HG03103 (cell line): ENCODE results near the gene FAM83F.
"Not testable (repeated sequence)": the region's sequence is repeated elsewhere in the genome, so short reads cannot be mapped to it uniquely, and the experiment has no call there.

Source experiments
- ATAC-seq: cut with Tn5 transposase; IDR thresholded peaks from one replicate; pipeline ENCODE4 v1.9.1; 2021; ENCODE audit warnings: low read depth; ENCODE audit not compliant: unreplicated experiment

FAM83F gene

GRCh38 chr22:39994566-39995392, at the start of gene FAM83F:
TSS of gene FAM83F (plus strand) at chr22:39994954. CDS start at chr22:39995043, 89 bp downstream.
- ATAC-seq, result no peak

GRCh38 chr22:39946126-39946502, 48.6 kb upstream of the FAM83F start:
- ATAC-seq, result no peak

GRCh38 chr22:39946503-39947219, 48.1 kb upstream of the FAM83F start:
- no peak for ATAC-seq

GRCh38 chr22:39947220-39948216, 47.2 kb upstream of the FAM83F start:
- ATAC-seq, result no peak

- no peak for ATAC-seq
These were observed 44.6 kb upstream of the FAM83F start for GRCh38 chr22:39949964-39950737.

- ATAC-seq, result not testable (repeated sequence)
These were observed 43.0 kb upstream of the FAM83F start for GRCh38 chr22:39951603-39952293.

- ATAC-seq, result no peak
These were observed 42.4 kb upstream of the FAM83F start for GRCh38 chr22:39952347-39952746.

- ATAC-seq, result no peak
These were observed 41.7 kb upstream of the FAM83F start for GRCh38 chr22:39953101-39953500.

GRCh38 chr22:39954584-39955055, 40.1 kb upstream of the FAM83F start:
- ATAC-seq, result no peak

- ATAC-seq, result no peak
These were observed 39.1 kb upstream of the FAM83F start for GRCh38 chr22:39955675-39956074.

GRCh38 chr22:39956932-39957664, 37.7 kb upstream of the FAM83F start:
- ATAC-seq, result no peak

- ATAC-seq, result no peak
These were observed 36.6 kb upstream of the FAM83F start for GRCh38 chr22:39958009-39958711.

GRCh38 chr22:39958949-39959639, 35.7 kb upstream of the FAM83F start:
- ATAC-seq, result no peak

GRCh38 chr22:39959640-39960447, 34.9 kb upstream of the FAM83F start, which contains the start of gene TMA7B:
TSS of gene TMA7B (plus strand) at chr22:39960397. CDS start at chr22:39964375, 3,978 bp downstream.
- no peak for ATAC-seq

- ATAC-seq, result peak; percentile 64
These were observed 33.7 kb upstream of the FAM83F start for GRCh38 chr22:39960791-39961746.
